ENCODE results near the gene SNAPC3.

DNA sequence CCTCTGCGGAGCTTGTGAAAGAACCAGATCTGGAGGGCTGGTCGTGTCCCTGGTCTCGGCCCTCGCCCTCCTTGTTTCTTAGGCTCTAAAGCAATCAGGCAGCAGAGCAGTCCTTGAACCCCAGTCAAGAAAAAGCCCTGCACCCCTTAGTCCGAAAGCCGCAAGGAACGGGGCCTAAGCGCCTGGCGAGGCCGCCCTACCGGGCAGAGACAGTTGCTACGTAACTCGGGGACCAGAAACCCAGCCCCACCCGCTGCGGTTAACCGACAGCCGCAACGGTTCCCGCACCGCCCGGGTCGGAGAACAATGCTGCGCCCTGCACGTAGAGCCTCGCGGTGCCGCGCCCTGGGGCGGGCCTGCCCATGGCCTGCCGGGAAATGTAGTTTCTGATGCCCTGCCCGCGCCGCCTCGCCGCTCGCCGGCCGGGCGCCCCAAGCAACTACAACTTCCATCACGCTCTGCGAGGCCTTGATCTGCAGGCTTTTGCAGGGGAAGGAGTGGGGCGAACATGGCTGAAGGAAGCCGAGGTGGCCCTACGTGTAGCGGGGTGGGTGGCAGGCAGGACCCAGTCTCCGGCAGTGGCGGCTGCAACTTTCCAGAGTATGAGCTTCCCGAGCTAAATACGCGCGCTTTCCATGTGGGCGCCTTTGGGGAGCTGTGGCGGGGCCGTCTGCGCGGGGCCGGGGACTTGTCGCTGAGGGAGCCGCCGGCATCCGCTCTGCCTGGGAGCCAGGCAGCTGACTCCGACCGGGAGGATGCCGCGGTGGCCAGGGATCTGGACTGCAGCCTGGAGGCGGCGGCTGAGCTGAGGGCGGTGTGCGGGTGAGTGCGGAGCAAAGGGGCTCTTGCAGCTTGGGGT, at the start of gene SNAPC3:
- TF ChIP-seq, protein P1, sequence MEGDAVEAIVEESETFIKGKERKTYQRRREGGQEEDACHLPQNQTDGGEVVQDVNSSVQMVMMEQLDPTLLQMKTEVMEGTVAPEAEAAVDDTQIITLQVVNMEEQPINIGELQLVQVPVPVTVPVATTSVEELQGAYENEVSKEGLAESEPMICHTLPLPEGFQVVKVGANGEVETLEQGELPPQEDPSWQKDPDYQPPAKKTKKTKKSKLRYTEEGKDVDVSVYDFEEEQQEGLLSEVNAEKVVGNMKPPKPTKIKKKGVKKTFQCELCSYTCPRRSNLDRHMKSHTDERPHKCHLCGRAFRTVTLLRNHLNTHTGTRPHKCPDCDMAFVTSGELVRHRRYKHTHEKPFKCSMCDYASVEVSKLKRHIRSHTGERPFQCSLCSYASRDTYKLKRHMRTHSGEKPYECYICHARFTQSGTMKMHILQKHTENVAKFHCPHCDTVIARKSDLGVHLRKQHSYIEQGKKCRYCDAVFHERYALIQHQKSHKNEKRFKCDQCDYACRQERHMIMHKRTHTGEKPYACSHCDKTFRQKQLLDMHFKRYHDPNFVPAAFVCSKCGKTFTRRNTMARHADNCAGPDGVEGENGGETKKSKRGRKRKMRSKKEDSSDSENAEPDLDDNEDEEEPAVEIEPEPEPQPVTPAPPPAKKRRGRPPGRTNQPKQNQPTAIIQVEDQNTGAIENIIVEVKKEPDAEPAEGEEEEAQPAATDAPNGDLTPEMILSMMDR (IDR thresholded peaks at IDR 0.05): no peak
- peak in 2 of 3 donors; percentile 77 to 82 for TF ChIP-seq POLR2AphosphoS5 (IDR thresholded peaks at IDR 0.05)

Data from suprapubic skin (tissue), 3 donors.